CD4-positive, alpha-beta T cell treated with Interleukin-21 for 1 hour (primary cell): ENCODE results near the gene ZC3H12A.

Experiments
- DNase-seq: peaks from one replicate; pipeline ENCODE4 v3.0.0-alpha.2; 2020

Gene ZC3H12A

GRCh38 chr1:37479255-37480124, 5.1 kb downstream of the ZC3H12A start:
- peak; percentile 90 for DNase-seq

GRCh38 chr1:37480125-37480466, 5.7 kb downstream of the ZC3H12A start:
- DNase-seq, result no peak

GRCh38 chr1:37480581-37481288, 6.4 kb downstream of the ZC3H12A start:
- peak; percentile 4 for DNase-seq

GRCh38 chr1:37481289-37482003, 7.1 kb downstream of the ZC3H12A start:
- peak; percentile 12 for DNase-seq

- no peak for DNase-seq
These were observed 7.8 kb downstream of the ZC3H12A start for GRCh38 chr1:37482004-37482785.

- DNase-seq, result peak; percentile 8
These were observed 8.7 kb downstream of the ZC3H12A start for GRCh38 chr1:37482796-37483744.

GRCh38 chr1:37483785-37484184, 9.4 kb downstream of the ZC3H12A start:
- DNase-seq, result peak; percentile 10

- peak; percentile 29 for DNase-seq
These were observed 10.1 kb downstream of the ZC3H12A start for GRCh38 chr1:37484325-37485051.

GRCh38 chr1:37485902-37486679, 11.7 kb downstream of the ZC3H12A start:
- DNase-seq, result peak; percentile 17

- peak; percentile 79 for DNase-seq
These were observed 12.6 kb downstream of the ZC3H12A start for GRCh38 chr1:37486680-37487618.

GRCh38 chr1:37487619-37487984, 13.2 kb downstream of the ZC3H12A start:
- no peak for DNase-seq

- DNase-seq, result no peak
These were observed 19.1 kb downstream of the ZC3H12A start for GRCh38 chr1:37493336-37494098.

GRCh38 chr1:37495875-37496274, 21.5 kb downstream of the ZC3H12A start:
- DNase-seq, result no peak

GRCh38 chr1:37497832-37498231, 23.5 kb downstream of the ZC3H12A start:
- no peak for DNase-seq

- DNase-seq, result no peak
These were observed 24.7 kb downstream of the ZC3H12A start for GRCh38 chr1:37498872-37499617.

GRCh38 chr1:37501661-37502060, 27.3 kb downstream of the ZC3H12A start:
- DNase-seq, result no peak

GRCh38 chr1:37502104-37502503, 27.7 kb downstream of the ZC3H12A start:
- DNase-seq, result no peak
